ENCODE results near the gene ZNF433. TPM values are rescaled to one million over a fixed set of nuclear protein-coding genes. Genes with fewer than 3 reads are reported as not detected.

ZNF433 gene
- polyA plus RNA-seq, 1 of the 3 experiments (the other 2 are of a cell fraction) = 1.9 TPM

- WGBS (ENCODE audit: low lambda C conversion rate) = 53% methylated on average over 5 of the region's 5 CpGs
- Histone ChIP-seq H3K4me3 (ENCODE audit: low read depth in 2 of 2, low read length in 1 of 2) (no peak overlapping the region), H3K27me3 (ENCODE audit: insufficient read depth) (no peaks in the 10 kb centered on the region), H2AFZ (ENCODE audit: low read depth) (no peak overlapping the region), H3K4me2 (no peak overlapping the region), H4K20me1 (ENCODE audit: insufficient read depth) (no peaks in the 10 kb centered on the region), H3F3A (replicated peaks; ENCODE audit: insufficient read depth) (no peaks in the 10 kb centered on the region), H3K4me1 (ENCODE audit: control insufficient read depth in 1 of 2, insufficient read depth in 2 of 2, low read depth in 1 of 2, low read length in 1 of 2) (no peaks in the 10 kb centered on the region), H3K36me3 (replicated peaks in 1 of 2; ENCODE audit: control insufficient read depth in 1 of 2, insufficient read depth in 2 of 2, low read length in 1 of 2) (no peaks in the 10 kb centered on the region), H3K9me2 (no peaks in the 10 kb centered on the region), H3K9ac (no peak overlapping the region), H3K27ac (ENCODE audit: low read depth in 2 of 2, low read length in 1 of 2) (no peak overlapping the region), H3K9me3 (peaks cover 8% of the 10 kb centered on the region; the same call in 1 of the 2 replicates), H3K79me2 (ENCODE audit: insufficient read depth) (no peaks in the 10 kb centered on the region)
- DNase-seq = no peak
- ChIA-PET POLR2A (no interaction called here), CTCF (no interaction called here)
- TF ChIP-seq FOSL2 (IDR thresholded peaks at IDR 0.05; ENCODE audit: borderline replicate concordance, low read depth) (no peak), CTCF (IDR thresholded peaks at IDR 0.05) (no peak), RFX5 (IDR thresholded peaks at IDR 0.05; ENCODE audit: low read length) (no peak), REST (IDR thresholded peaks at IDR 0.05; ENCODE audit: low read depth, low read length) (no peak), GABPA (IDR thresholded peaks at IDR 0.05; ENCODE audit: low read depth) (no peak), TEAD4 (IDR thresholded peaks at IDR 0.05; ENCODE audit: borderline replicate concordance, insufficient read depth) (no peak), EP300 (IDR thresholded peaks at IDR 0.05; ENCODE audit: borderline replicate concordance in 1 of 2, low read depth in 1 of 2, low read length in 1 of 2) (no peak), MEF2A (IDR thresholded peaks at IDR 0.05; ENCODE audit: borderline replicate concordance, low read depth) (no peak), FOXM1 (IDR thresholded peaks at IDR 0.05; ENCODE audit: low read depth) (no peak), MAX (IDR thresholded peaks at IDR 0.05; ENCODE audit: low read depth) (no peak), TAF1 (IDR thresholded peaks at IDR 0.05; ENCODE audit: borderline replicate concordance, low read depth, low read length) (no peak), NRF1 (IDR thresholded peaks at IDR 0.05; ENCODE audit: low read depth, low read length) (no peak), YY1 (IDR thresholded peaks at IDR 0.05; ENCODE audit: low read depth) (no peak), ZBTB33 (IDR thresholded peaks at IDR 0.05; ENCODE audit: borderline replicate concordance, low read depth) (no peak), SMC3 (IDR thresholded peaks at IDR 0.05; ENCODE audit: low read depth, low read length) (no peak), USF1 (IDR thresholded peaks at IDR 0.05; ENCODE audit: borderline replicate concordance, low read depth) (no peak), ELF1 (IDR thresholded peaks at IDR 0.05) (no peak), SIN3A (IDR thresholded peaks at IDR 0.05; ENCODE audit: borderline replicate concordance, low read depth, low read length) (no peak), TCF12 (IDR thresholded peaks at IDR 0.05) (no peak)
Measured at GRCh38 chr19:12043752-12044422, 8.4 kb upstream of the ZNF433 start.

Measured in SK-N-SH (cell line).